HEK293T (cell line): Measurements from ENCODE around the gene ZNF418.
A peak's percentile ranks its signal among the peaks of the same experiment; 100 is the strongest.

Experiments used
- CTCF ChIA-PET: fragments of 350-600 bp; formaldehyde crosslinking; extraction: SDS; loops from one replicate; lab custom pipeline; 2021; ENCODE audit warnings: antibody characterized with exemption, inconsistent platforms; lab: Yijun Ruan, JAX
- POLR2A ChIA-PET: fragments of 350-600 bp; formaldehyde crosslinking; extraction: SDS; loops from one replicate; lab custom pipeline; 2020; ENCODE audit warnings: antibody characterized with exemption, inconsistent platforms; lab: Yijun Ruan, JAX
- DNase-seq: peaks from one replicate; pipeline ENCODE4 v3.0.0; 2012; ENCODE audit warnings: mixed read lengths; ENCODE audit errors: extremely low spot score
- ARNT ChIP-seq: fragments of 450-650 bp; IDR thresholded peaks from 2 replicates; pipeline ENCODE4 v1.6.1; 2017; ENCODE audit warnings: mild to moderate bottlenecking
- BHLHE40 ChIP-seq: fragments of 450-650 bp; IDR thresholded peaks from 2 replicates; pipeline ENCODE4 v1.6.1; 2016; ENCODE audit warnings: mild to moderate bottlenecking, moderate library complexity, borderline replicate concordance
- CTBP1 ChIP-seq: fragments of 450-650 bp; IDR thresholded peaks from 2 replicates; pipeline ENCODE4 v1.6.1; 2016; ENCODE audit warnings: borderline replicate concordance
- ELF4 ChIP-seq: fragments of 450-650 bp; IDR thresholded peaks from 2 replicates; pipeline ENCODE4 v1.6.1; 2017; ENCODE audit warnings: antibody characterized with exemption
- FOXA1 ChIP-seq: fragments of 450-650 bp; IDR thresholded peaks from 2 replicates; pipeline ENCODE4 v1.6.1; 2016; ENCODE audit warnings: mild to moderate bottlenecking
- FOXK2 ChIP-seq: fragments of 450-650 bp; IDR thresholded peaks from 2 replicates; pipeline ENCODE4 v1.6.1; 2016; ENCODE audit warnings: mild to moderate bottlenecking
- FOXM1 ChIP-seq: fragments of 450-650 bp; IDR thresholded peaks from 2 replicates; pipeline ENCODE4 v1.6.1; 2017; ENCODE audit warnings: mild to moderate bottlenecking, borderline replicate concordance
- HDGF ChIP-seq: fragments of 450-650 bp; IDR thresholded peaks from 2 replicates; pipeline ENCODE4 v1.6.1; 2017; ENCODE audit warnings: antibody characterized with exemption, borderline replicate concordance
- L3MBTL2 ChIP-seq: fragments of 450-650 bp; conservative IDR thresholded peaks from 2 replicates; pipeline ENCODE4 v1.6.1; 2016; ENCODE audit warnings: mild to moderate bottlenecking
- LEF1 ChIP-seq: fragments of 450-650 bp; IDR thresholded peaks from 2 replicates; pipeline ENCODE4 v1.6.1; 2017; ENCODE audit warnings: mild to moderate bottlenecking, borderline replicate concordance
- NFRKB ChIP-seq: fragments of 450-650 bp; IDR thresholded peaks from 2 replicates; pipeline ENCODE4 v1.6.1; 2016; ENCODE audit warnings: mild to moderate bottlenecking, moderate library complexity
- SP1 ChIP-seq: fragments of 450-650 bp; IDR thresholded peaks from 2 replicates; pipeline ENCODE4 v1.6.1; 2017
- SUZ12 ChIP-seq: fragments of 450-650 bp; IDR thresholded peaks from 2 replicates; pipeline ENCODE4 v1.6.1; 2016; ENCODE audit warnings: mild to moderate bottlenecking
- TARDBP ChIP-seq: fragments of 450-650 bp; IDR thresholded peaks from 2 replicates; pipeline ENCODE4 v1.6.1; 2016
- ZNF384 ChIP-seq: fragments of 450-650 bp; IDR thresholded peaks from 2 replicates; pipeline ENCODE4 v1.6.1; 2016
- TF ChIP-seq, protein P1 (sequence below): fragments of 450-650 bp; IDR thresholded peaks from 2 replicates; pipeline ENCODE4 v1.6.1; 2016

ZNF418 gene

DNA sequence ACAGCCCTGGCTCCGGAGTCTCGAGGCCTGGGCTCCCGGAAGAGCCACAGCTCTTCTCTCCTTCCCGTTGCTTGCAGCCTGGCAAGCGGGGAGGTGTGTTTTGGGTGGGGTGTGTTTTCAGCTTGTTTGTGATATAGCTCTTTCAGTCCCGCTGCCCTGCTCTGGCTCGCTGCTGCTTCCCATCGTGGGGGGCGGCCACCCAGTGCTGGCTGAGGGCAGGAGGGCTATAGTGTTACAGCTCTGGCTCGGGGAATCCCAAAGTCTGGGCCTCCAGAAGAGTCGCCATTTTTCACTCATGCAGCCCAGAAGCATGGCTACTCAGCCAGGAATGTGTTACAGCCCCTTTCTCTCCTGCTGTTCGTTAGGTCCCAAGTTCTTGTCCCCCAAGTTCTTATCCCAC lies 14.5 kb upstream of the ZNF418 start:
- no peak for DNase-seq
- CTCF ChIA-PET, result no interaction called here
- POLR2A ChIA-PET, result no interaction called here
- no peak for TF ChIP-seq BHLHE40
- TF ChIP-seq L3MBTL2, result no peak
- no peak for TF ChIP-seq FOXK2
- TF ChIP-seq, protein P1, sequence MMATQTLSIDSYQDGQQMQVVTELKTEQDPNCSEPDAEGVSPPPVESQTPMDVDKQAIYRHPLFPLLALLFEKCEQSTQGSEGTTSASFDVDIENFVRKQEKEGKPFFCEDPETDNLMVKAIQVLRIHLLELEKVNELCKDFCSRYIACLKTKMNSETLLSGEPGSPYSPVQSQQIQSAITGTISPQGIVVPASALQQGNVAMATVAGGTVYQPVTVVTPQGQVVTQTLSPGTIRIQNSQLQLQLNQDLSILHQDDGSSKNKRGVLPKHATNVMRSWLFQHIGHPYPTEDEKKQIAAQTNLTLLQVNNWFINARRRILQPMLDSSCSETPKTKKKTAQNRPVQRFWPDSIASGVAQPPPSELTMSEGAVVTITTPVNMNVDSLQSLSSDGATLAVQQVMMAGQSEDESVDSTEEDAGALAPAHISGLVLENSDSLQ, result no peak
- TF ChIP-seq FOXA1, result no peak

DNA sequence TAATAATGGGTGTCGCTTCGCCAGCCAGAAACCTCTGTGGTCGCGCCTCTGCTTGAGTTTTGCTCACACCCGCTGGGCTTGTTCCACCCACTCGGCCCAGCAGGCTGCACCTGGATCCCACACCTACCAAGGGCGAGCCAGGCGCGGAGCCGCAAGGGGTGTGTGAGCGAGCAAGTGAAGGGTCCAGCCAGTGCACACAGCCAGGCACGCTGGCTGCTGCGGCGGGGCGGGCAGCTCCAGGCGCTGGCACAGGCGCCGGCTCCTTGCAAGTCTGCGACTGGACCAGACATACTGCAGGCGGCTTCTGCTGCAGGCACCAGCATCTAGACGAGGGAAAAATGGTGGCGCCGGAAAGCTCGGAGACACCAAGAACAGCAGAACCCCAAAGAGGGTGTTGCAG lies 14.1 kb upstream of the ZNF418 start:
- DNase-seq, result no peak
- TF ChIP-seq ELF4 (no peak), ARNT (no peak), FOXM1 (no peak), NFRKB (no peak), L3MBTL2 (no peak), CTBP1 (no peak), SUZ12 (no peak), BHLHE40 (no peak), HDGF (no peak), FOXK2 (no peak), FOXA1 (no peak)
- ChIA-PET CTCF (no interaction called here), POLR2A (no interaction called here)

DNA sequence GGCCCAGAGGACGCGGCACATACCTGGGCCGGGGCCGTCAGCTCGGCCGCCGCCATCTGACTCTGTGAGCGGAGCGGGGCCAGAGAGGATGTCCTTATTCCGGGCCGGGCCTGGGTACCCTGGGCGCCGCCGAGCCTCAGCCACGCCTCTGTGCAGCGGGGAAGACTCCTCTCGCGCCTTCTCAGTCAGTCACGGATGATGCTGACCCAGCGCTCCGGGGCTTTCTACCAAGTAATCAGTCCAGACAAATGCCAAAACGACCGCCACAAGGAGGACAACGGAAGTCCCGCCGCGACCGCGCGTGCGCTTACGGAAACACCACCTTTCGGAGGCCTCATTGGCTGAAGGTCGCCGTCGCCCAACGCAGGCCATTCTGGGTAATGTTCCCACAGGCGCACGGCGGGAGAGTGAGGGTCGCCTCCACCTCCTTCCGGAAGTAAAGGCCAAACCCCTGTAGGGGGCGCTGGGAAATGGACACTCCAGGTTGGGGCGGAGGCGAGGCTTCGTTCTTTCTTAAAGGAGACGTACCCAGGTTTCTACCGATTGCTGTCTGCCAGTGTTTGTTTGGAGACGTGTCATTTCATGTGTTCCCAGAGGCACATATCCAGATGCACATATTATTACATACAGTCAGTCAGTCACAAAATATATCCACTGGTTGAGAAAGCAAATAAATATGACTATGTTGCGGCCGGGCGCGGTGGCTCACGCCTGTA lies 12.4 kb upstream of the ZNF418 start, which contains the start of gene ZNF256:
Gene ZNF256 (minus strand): TSS at position 288 of the 716 bp plus-strand sequence. CDS start 232 bp downstream, at position 56.
- POLR2A ChIA-PET, result no interaction called here
- CTCF ChIA-PET, result no interaction called here
- DNase-seq, result peak; percentile 87
- TF ChIP-seq SUZ12 (no peak), LEF1 (no peak), ELF4 (peak; percentile 49; the same call in 1 of the 2 replicates), L3MBTL2 (peak; percentile 89), NFRKB (no peak), ZNF384 (no peak)

DNA sequence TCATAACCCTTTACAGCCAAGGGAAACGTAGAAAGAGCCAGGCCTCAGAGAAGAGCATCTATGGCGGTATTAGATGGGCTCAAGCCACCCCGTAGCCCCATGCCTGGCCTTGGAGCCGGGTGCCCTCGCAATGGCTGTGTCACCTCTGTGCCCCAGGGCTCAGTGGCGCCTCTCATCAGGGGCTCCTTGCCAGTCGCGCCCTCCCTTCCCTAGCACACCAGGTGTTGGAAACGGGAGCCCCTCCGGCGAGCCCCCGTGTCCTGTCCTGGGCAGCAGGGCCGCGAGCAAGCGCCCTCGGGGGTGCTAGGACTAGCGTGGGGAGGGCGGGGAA lies 11.9 kb upstream of the ZNF418 start:
- TF ChIP-seq BHLHE40 (no peak), ZNF384 (no peak), L3MBTL2 (no peak), FOXK2 (no peak), SUZ12 (no peak), FOXM1 (no peak), NFRKB (no peak), FOXA1 (no peak)
- POLR2A ChIA-PET, result no interaction called here
- CTCF ChIA-PET, result no interaction called here
- no peak for DNase-seq

DNA sequence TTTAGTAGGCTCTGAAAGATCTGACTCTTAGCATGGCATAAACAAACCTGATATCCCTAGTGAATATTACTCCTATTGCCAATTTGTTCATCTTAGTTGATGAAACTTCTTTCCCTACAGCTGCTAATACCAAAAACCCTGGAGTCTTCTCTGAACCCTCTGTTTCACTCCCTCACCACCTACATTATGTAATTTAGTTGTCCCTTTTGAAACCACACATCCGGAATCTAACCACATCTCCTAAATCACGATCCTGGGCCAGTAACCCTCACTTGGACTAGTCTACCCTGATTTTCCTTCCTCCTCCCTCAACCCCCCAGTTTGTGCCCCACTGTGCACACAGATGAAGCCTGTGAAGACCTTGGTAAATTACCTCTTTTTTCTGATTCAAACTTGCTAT lies 11.1 kb upstream of the ZNF418 start:
- ChIA-PET POLR2A (interaction anchor here (0.6 kb wide), 1 partner anchor 237 kb away, joined by 3 read pairs; the partner anchor contains the start of gene ZNF274), CTCF (no interaction called here)
- no peak for DNase-seq
- TF ChIP-seq SUZ12, result no peak
- no peak for TF ChIP-seq BHLHE40
- TF ChIP-seq FOXK2, result no peak
- TF ChIP-seq L3MBTL2, result no peak
- TF ChIP-seq ARNT, result no peak
- no peak for TF ChIP-seq NFRKB
- no peak for TF ChIP-seq CTBP1
- no peak for TF ChIP-seq FOXA1
- no peak for TF ChIP-seq HDGF
- no peak for TF ChIP-seq SP1
- TF ChIP-seq, protein P1, result no peak
- no peak for TF ChIP-seq ZNF384
- TF ChIP-seq ELF4, result no peak
- no peak for TF ChIP-seq TARDBP
- TF ChIP-seq FOXM1, result no peak

DNA sequence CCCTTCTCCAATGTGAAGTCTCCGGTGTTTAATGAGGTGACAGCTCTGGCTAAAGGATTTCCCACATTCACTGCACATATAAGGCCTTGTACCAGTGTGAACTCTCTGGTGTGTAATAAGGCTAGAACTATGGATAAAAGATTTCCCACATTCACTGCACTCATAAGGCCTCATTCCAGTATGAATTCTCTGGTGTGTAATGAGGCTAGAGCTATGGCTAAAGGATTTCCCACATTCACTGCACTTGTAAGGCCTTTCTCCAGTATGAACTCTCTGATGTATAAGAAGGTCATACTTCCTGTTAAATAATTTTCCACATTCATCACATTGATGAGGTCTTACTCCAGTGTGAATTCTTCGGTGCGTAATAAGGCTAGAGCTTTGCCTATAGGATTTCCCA lies 6.4 kb upstream of the ZNF418 start:
- TF ChIP-seq FOXK2 (no peak), HDGF (no peak), LEF1 (no peak), TARDBP (no peak), SP1 (no peak), L3MBTL2 (no peak), ELF4 (no peak), BHLHE40 (no peak), FOXA1 (no peak), CTBP1 (no peak), NFRKB (no peak), ZNF384 (no peak), FOXM1 (no peak)
- TF ChIP-seq, protein P1, result no peak
- POLR2A ChIA-PET, result no interaction called here

DNA sequence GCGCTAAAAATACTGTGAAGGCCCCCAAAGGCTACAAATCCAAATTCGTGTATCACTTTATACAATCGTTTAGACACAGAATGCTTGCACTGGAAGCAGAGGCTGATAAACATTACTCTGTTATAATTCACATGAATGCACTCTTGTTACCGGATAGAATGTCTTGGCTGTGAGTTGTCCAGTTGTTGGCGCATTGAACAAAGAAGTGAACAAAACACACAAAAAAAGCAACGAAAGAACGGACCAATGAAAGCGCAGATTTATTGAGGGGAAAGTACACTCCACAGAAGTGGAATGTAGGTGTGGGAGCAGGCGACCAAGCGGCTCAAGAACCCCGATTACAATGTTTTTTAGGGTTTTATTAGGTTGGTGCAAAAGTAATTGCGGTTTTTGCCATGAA lies 529 bp upstream of the ZNF418 start:
- TF ChIP-seq CTBP1, result no peak
- TF ChIP-seq ELF4, result peak; percentile 64; the same call in 1 of the 2 replicates
- no peak for DNase-seq
- POLR2A ChIA-PET, result no interaction called here
- CTCF ChIA-PET, result no interaction called here

More for the DNA sequence above, 6.4 kb upstream of the ZNF418 start:
- no peak for DNase-seq
- CTCF ChIA-PET, result no interaction called here
